GM12878 (cell line): Measurements from ENCODE around the gene MCC. TPM values are rescaled to one million over a fixed set of nuclear protein-coding genes. Genes with fewer than 3 reads are reported as not detected.

Experiments used
- ATAC-seq: fragments of 200-7000 bp; cut with Tn5 transposase; 3 replicates; pipeline ENCODE4 v1.9.1; 2020; ENCODE audit warnings: mild to moderate bottlenecking, moderate library complexity
- BruUV-seq: library from RNA; stranded (reverse); fragments of 400-500 nt; replicated peaks from 2 replicates; lab custom pipeline; 2021; lab: Mats Ljungman, UMichigan
- CTCF ChIA-PET: fragments of 300-600 bp; sonication (Branson Sonifier 250); formaldehyde crosslinking; extraction: SDS; loops from one replicate; lab custom pipeline; 2021; ENCODE audit warnings: inconsistent platforms; lab: Yijun Ruan, JAX
- POLR2A ChIA-PET: fragments of 350-600 bp; formaldehyde crosslinking; extraction: SDS; loops from one replicate; lab custom pipeline; 2021; ENCODE audit warnings: inconsistent platforms; lab: Charles Lee
- RAD21 ChIA-PET: fragments of 300-600 bp; sonication (Branson Sonifier 250); formaldehyde crosslinking; loops from one replicate; lab custom pipeline; 2023; ENCODE audit warnings: antibody characterized with exemption; ENCODE audit not compliant: unreplicated experiment; lab: Charles Lee
- SMC1A ChIA-PET: fragments of 300-600 bp; sonication (Branson Sonifier 250); formaldehyde crosslinking; loops from one replicate; lab custom pipeline; 2023; ENCODE audit not compliant: unreplicated experiment, uncharacterized antibody; lab: Charles Lee
- DNase-seq: peaks from one replicate; pipeline ENCODE4 v3.0.0-alpha.2; 2011; ENCODE audit warnings: low read depth, low spot score
- FAIRE-seq: peaks from 3 replicates; lab custom pipeline; 2011; peaks lifted over from hg19 to GRCh38; lab: Jason Lieb, UNC
- H2AFZ ChIP-seq: 2 replicates; pipeline ENCODE4 v1.6.0; 2011; ENCODE audit warnings: low read depth, low read length, control low read depth; ENCODE audit not compliant: control insufficient read depth
- H3K27ac ChIP-seq: 2 replicates; pipeline ENCODE4 v1.5.1; 2011; ENCODE audit warnings: control low read depth; ENCODE audit not compliant: control insufficient read depth, insufficient read depth
- H3K27me3 ChIP-seq, 2 experiments: replicated peaks in 1 of 2; 2 replicates each; pipeline versions ENCODE4 v1.6.0 to v1.6.1; 2011; ENCODE audit warnings: low read length in 1 of 2; ENCODE audit not compliant: control insufficient read depth in 2 of 2, insufficient read depth in 2 of 2
- H3K36me3 ChIP-seq, 2 experiments: 2 replicates each; pipeline ENCODE4 v1.5.1; 2011; ENCODE audit warnings: low read length in 1 of 2; ENCODE audit not compliant: control insufficient read depth in 2 of 2, insufficient read depth in 2 of 2
- H3K4me1 ChIP-seq: 2 replicates; pipeline ENCODE4 v1.6.1; 2011; ENCODE audit warnings: mild to moderate bottlenecking, low read length, moderate library complexity, mixed read lengths; ENCODE audit not compliant: control insufficient read depth, insufficient read depth
- H3K4me2 ChIP-seq: 2 replicates; pipeline ENCODE4 v1.6.0; 2011; ENCODE audit warnings: control low read depth; ENCODE audit not compliant: control insufficient read depth, insufficient read depth
- H3K4me3 ChIP-seq: fragments of 200-600 bp; sonication (generic); 2 replicates; pipeline ENCODE4 v1.5.1; 2016
- H3K79me2 ChIP-seq: 2 replicates; pipeline ENCODE4 v1.6.0; 2011; ENCODE audit warnings: low read length; ENCODE audit not compliant: control insufficient read depth, insufficient read depth
- H3K9ac ChIP-seq: 2 replicates; pipeline ENCODE4 v1.8.0; 2011; ENCODE audit warnings: low read length, control low read depth, mixed read lengths; ENCODE audit not compliant: control insufficient read depth, insufficient read depth
- H3K9me3 ChIP-seq: replicated peaks from 3 replicates; pipeline ENCODE4 v1.5.1; 2011; ENCODE audit warnings: mild to moderate bottlenecking, low read length; ENCODE audit not compliant: control insufficient read depth, insufficient read depth
- H4K20me1 ChIP-seq: 2 replicates; pipeline ENCODE4 v1.6.0; 2011; ENCODE audit not compliant: control insufficient read depth, insufficient read depth
- BCL11A ChIP-seq: IDR thresholded peaks from 2 replicates; pipeline ENCODE4 v1.6.1; 2011; ENCODE audit warnings: low read depth, low read length
- CHD4 ChIP-seq: fragments of 200-600 bp; sonication (generic); IDR thresholded peaks from 2 replicates; pipeline ENCODE4 v1.6.1; 2016; ENCODE audit warnings: mild to moderate bottlenecking
- FOS ChIP-seq: IDR thresholded peaks from 3 replicates; pipeline ENCODE4 v1.6.1; 2011; ENCODE audit warnings: borderline replicate concordance; ENCODE audit not compliant: insufficient read length; ENCODE audit errors: extremely low read depth
- POU2F2 ChIP-seq: IDR thresholded peaks from 3 replicates; pipeline ENCODE4 v1.6.1; 2011; ENCODE audit warnings: low read depth, mild to moderate bottlenecking, low read length, borderline replicate concordance
- TARDBP ChIP-seq: IDR thresholded peaks from 2 replicates; pipeline ENCODE4 v1.6.1; 2016; ENCODE audit warnings: borderline replicate concordance
- ZNF207 ChIP-seq: fragments of 450-650 bp; IDR thresholded peaks from 2 replicates; pipeline ENCODE4 v1.6.1; 2014; ENCODE audit warnings: antibody characterized with exemption, mild to moderate bottlenecking, borderline replicate concordance
- ZNF622 ChIP-seq: fragments of 450-650 bp; IDR thresholded peaks from 2 replicates; pipeline ENCODE4 v1.6.1; 2017; ENCODE audit warnings: mild to moderate bottlenecking, inconsistent platforms
- WGBS: methylation state at CpG from one replicate; pipeline ENCODE4 v1.1.6; 2016; ENCODE audit warnings: low lambda C conversion rate; ENCODE audit not compliant: insufficient replicate concordance, insufficient coverage; ENCODE audit errors: missing lambda C conversion rate; 5-methylcytosine and 5-hydroxymethylcytosine counted together
- in situ Hi-C: fragments of 300-500 bp; cut with MboI; formaldehyde crosslinking; loops from 9 replicates; pipeline ENCODE4 v1.14.3; 2018; ENCODE audit warnings: mixed read lengths
- intact Hi-C: fragments of 100-400 bp; cut with micrococcal nuclease; formaldehyde crosslinking; loops from one replicate; pipeline ENCODE4 v1.14.2; 2022; ENCODE audit not compliant: unreplicated experiment
- polyA plus RNA-seq, 11 experiments: library from polyadenylated mRNA; depleted of rRNA in 4 of 11; unstranded in 6 of 11; stranded (reverse) in 5 of 11; fragments of >200 nt; fragmentation: Nextera tagmentation in 4 of 11; fragmentation: Illumina TruSeq in 1 of 11; extraction: Ambion mirVana in 4 of 11; extraction: Trizol in 1 of 11; gene quantifications; 1 replicate in 1 of 11; 2 replicates in 10 of 11; pipeline versions ENCODE4 v1.2.1 to v1.2.3, GENCODE V29; 2011 to 2016; ENCODE audit warnings: inconsistent platforms in 2 of 11, missing spikeins in 2 of 11, low read depth in 1 of 11
- total RNA-seq, 4 experiments: library from RNA; depleted of rRNA in 3 of 4; stranded (reverse); fragments of >200 nt in 3 of 4; fragmentation: Illumina TruSeq in 1 of 4; extraction: Trizol in 1 of 4; gene quantifications; 2 replicates each; pipeline versions ENCODE4 v1.2.1 to v1.2.3, GENCODE V29; 2013 to 2021
- TF ChIP-seq, protein P1 (sequence below): IDR thresholded peaks from 2 replicates; pipeline ENCODE4 v1.6.1; 2012; ENCODE audit warnings: low read depth, low read length, improper control_type of control experiment
- TF ChIP-seq, protein P2 (sequence below): fragments of 450-650 bp; IDR thresholded peaks from 2 replicates; pipeline ENCODE4 v1.6.1; 2017; ENCODE audit warnings: antibody characterized with exemption, mild to moderate bottlenecking, moderate library complexity
- TF ChIP-seq, protein P3 (sequence below): IDR thresholded peaks from 2 replicates; pipeline ENCODE4 v1.6.1; 2011; ENCODE audit warnings: mild to moderate bottlenecking, low read depth, low read length, moderate library complexity; ENCODE audit not compliant: insufficient replicate concordance
- TF ChIP-seq, protein P4 (sequence below): fragments of 450-650 bp; IDR thresholded peaks from 2 replicates; pipeline ENCODE4 v1.6.1; 2017; ENCODE audit warnings: mild to moderate bottlenecking, moderate library complexity

MCC gene
- total and polyA plus RNA-seq, 10 of the 15 experiments (the other 5 are each of a cell fraction or from before 2014, with no cell fraction given): 0.03 to 0.86 (median 0.16) TPM

DNA sequence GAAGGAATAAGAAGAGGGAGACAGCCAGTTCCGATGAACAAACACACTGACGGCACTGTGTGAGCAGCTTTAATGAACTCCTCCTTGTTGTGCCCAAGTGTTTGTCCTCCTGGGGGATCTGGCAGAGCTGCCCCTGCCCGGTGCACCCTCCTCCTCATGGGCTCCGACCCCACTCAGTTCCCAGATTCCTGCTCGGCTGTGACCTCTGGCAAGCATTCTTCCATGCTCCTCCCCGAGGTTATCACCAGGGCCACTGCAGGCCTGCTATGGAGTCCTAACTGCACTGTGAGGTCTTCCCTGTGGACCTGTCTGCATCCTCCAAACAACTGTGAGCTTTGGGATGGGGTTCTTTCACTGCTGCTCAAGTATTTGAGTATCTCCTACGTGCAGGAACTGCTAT is 369.5 kb downstream of the MCC start:
- no TSS peak for BruUV-seq
- TF ChIP-seq ZNF622: no peak
- TF ChIP-seq, protein P1, sequence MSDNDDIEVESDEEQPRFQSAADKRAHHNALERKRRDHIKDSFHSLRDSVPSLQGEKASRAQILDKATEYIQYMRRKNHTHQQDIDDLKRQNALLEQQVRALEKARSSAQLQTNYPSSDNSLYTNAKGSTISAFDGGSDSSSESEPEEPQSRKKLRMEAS: no peak
- TF ChIP-seq, protein P2, sequence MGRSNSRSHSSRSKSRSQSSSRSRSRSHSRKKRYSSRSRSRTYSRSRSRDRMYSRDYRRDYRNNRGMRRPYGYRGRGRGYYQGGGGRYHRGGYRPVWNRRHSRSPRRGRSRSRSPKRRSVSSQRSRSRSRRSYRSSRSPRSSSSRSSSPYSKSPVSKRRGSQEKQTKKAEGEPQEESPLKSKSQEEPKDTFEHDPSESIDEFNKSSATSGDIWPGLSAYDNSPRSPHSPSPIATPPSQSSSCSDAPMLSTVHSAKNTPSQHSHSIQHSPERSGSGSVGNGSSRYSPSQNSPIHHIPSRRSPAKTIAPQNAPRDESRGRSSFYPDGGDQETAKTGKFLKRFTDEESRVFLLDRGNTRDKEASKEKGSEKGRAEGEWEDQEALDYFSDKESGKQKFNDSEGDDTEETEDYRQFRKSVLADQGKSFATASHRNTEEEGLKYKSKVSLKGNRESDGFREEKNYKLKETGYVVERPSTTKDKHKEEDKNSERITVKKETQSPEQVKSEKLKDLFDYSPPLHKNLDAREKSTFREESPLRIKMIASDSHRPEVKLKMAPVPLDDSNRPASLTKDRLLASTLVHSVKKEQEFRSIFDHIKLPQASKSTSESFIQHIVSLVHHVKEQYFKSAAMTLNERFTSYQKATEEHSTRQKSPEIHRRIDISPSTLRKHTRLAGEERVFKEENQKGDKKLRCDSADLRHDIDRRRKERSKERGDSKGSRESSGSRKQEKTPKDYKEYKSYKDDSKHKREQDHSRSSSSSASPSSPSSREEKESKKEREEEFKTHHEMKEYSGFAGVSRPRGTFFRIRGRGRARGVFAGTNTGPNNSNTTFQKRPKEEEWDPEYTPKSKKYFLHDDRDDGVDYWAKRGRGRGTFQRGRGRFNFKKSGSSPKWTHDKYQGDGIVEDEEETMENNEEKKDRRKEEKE: no peak
- TF ChIP-seq CHD4: no peak
- no peak for TF ChIP-seq BCL11A
- TF ChIP-seq POU2F2: no peak
- no peak for TF ChIP-seq ZNF207
- no peak for TF ChIP-seq TARDBP
- no peak for TF ChIP-seq FOS
- TF ChIP-seq, protein P3, sequence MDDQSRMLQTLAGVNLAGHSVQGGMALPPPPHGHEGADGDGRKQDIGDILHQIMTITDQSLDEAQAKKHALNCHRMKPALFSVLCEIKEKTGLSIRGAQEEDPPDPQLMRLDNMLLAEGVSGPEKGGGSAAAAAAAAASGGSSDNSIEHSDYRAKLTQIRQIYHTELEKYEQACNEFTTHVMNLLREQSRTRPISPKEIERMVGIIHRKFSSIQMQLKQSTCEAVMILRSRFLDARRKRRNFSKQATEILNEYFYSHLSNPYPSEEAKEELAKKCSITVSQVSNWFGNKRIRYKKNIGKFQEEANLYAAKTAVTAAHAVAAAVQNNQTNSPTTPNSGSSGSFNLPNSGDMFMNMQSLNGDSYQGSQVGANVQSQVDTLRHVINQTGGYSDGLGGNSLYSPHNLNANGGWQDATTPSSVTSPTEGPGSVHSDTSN: no peak
- TF ChIP-seq, protein P4, sequence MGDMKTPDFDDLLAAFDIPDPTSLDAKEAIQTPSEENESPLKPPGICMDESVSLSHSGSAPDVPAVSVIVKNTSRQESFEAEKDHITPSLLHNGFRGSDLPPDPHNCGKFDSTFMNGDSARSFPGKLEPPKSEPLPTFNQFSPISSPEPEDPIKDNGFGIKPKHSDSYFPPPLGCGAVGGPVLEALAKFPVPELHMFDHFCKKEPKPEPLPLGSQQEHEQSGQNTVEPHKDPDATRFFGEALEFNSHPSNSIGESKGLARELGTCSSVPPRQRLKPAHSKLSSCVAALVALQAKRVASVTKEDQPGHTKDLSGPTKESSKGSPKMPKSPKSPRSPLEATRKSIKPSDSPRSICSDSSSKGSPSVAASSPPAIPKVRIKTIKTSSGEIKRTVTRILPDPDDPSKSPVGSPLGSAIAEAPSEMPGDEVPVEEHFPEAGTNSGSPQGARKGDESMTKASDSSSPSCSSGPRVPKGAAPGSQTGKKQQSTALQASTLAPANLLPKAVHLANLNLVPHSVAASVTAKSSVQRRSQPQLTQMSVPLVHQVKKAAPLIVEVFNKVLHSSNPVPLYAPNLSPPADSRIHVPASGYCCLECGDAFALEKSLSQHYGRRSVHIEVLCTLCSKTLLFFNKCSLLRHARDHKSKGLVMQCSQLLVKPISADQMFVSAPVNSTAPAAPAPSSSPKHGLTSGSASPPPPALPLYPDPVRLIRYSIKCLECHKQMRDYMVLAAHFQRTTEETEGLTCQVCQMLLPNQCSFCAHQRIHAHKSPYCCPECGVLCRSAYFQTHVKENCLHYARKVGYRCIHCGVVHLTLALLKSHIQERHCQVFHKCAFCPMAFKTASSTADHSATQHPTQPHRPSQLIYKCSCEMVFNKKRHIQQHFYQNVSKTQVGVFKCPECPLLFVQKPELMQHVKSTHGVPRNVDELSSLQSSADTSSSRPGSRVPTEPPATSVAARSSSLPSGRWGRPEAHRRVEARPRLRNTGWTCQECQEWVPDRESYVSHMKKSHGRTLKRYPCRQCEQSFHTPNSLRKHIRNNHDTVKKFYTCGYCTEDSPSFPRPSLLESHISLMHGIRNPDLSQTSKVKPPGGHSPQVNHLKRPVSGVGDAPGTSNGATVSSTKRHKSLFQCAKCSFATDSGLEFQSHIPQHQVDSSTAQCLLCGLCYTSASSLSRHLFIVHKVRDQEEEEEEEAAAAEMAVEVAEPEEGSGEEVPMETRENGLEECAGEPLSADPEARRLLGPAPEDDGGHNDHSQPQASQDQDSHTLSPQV: no peak

More for the DNA sequence above, 369.5 kb downstream of the MCC start:
- in situ Hi-C loops: no loop called here
- H3K9me3 ChIP-seq: no peaks in the 10 kb centered on the region
- peaks cover 0 to 5% of the 10 kb centered on the region in 2 experiments; a peak in 3 of 4 replicates for H3K27me3 ChIP-seq
- no peak overlapping the region for H3K27ac ChIP-seq
- SMC1A ChIA-PET: no interaction called here
- CTCF ChIA-PET: no interaction called here
- no peak overlapping the region for H2AFZ ChIP-seq
- H3K36me3 ChIP-seq: no peaks in the 10 kb centered on the region
- H3K4me3 ChIP-seq: no peak overlapping the region
- no peaks in the 10 kb centered on the region for H3K79me2 ChIP-seq
- WGBS: 53% methylated on average over 5 of the region's 7 CpGs
- RAD21 ChIA-PET: no interaction called here
- POLR2A ChIA-PET: no interaction called here
- FAIRE-seq (no peak), ATAC-seq (no peak), DNase-seq (no peak)
- no peak overlapping the region for H3K4me2 ChIP-seq
- H3K4me1 ChIP-seq: no peaks in the 10 kb centered on the region
- no peak overlapping the region for H3K9ac ChIP-seq
- intact Hi-C loops: no loop called here
- H4K20me1 ChIP-seq: no peaks in the 10 kb centered on the region
